ENCODE data around the gene KCNMB1.

Gene KCNMB1

DNA sequence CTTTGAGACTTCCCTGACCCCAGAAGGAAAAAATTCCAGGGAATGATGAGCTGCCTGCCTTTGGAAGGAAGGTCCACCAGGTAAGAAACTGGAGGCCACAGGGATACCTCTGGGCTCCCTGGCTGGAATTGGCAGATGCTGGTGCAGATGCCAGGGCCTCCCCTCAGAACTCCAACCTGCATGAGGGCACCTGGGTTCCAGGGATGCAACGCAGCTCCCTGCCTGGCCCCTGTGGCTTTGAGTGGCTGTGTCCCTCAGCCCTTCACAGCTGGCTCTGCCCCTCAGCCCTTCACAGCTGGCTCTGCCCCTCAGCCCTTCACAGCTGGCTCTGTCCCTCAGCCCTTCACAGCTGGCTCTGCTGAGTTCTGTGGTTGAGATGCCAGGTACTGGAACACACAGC is 13.9 kb downstream of the KCNMB1 start:
- no peak for DNase-seq

DNA sequence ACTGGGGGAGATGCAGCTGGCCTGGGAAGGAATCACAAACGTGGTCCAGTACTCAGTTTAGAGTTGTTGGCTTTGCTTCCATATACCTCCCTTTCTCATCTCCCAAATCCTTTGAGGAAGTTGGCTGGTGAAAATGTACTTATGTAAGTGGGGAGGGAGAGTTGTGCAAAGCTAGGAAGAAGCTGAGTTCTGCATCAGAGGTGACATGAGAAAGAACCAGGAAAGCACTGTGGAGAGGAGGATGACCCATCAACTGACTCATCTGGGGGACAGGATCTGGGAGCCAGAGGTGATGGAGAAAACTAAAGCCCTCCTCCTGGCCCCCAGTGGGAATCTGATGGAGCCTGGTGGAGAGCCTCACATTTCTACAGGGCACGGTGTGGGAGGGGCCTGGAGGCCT is 16.2 kb downstream of the KCNMB1 start:
- DNase-seq: no peak

DNA sequence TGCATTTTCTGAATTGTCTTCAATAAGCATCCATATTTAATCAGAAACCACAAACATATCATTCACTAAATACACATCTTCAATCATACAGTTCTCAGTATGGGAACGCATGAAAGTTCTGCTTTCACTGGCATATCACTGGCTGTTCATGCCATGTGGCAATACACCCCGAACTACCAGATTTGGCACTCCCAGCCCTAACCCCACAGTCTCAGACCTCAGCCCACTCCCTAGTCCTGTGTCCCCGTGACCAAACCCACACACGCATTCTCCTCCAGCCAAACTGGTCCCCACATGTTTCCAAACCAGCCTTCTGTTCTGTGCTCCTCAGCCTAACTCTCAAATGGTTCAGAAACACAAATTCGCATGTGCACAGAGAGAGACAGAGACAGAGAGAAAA is 20.6 kb downstream of the KCNMB1 start:
- no peak for DNase-seq

DNA sequence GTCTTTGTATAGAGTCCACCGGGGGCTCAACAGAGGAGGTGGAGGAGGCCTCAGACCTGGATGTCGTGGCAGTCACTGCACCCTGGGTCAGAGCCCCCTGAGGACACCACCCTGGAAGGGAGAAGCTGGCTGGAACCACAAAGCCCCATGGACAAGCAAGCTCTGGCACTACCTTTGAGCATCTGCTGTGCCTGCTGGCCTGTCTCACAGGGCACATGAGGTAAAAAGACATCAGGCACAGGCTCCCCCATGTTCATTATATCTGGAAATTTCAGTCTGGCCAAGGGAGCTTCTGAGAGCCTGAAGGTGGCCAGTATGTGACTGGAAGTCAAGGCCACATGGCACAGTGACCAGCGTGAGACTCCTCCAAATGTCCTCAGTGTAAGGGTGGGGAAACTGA is 22.9 kb downstream of the KCNMB1 start:
- DNase-seq: no peak

DNA sequence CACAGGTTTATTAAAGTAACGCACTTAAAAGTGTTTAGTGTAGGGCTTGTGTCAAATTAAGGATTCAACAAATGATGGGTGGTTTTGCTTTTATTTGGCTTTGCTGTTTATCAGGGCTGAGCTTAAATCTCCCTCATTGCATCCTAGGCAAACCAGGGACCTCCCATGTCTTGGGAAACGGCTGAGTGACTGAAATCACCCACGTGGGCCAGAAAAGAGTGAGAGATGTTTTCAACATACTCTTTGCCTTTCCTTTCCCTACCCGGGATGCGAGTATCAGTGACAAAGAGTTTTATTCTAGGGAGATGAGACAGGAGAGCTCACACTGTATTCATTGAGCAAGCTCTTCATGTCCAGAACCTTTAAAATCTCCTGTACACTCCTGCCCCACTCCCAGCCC is 23.3 kb downstream of the KCNMB1 start:
- no peak for DNase-seq

DNA sequence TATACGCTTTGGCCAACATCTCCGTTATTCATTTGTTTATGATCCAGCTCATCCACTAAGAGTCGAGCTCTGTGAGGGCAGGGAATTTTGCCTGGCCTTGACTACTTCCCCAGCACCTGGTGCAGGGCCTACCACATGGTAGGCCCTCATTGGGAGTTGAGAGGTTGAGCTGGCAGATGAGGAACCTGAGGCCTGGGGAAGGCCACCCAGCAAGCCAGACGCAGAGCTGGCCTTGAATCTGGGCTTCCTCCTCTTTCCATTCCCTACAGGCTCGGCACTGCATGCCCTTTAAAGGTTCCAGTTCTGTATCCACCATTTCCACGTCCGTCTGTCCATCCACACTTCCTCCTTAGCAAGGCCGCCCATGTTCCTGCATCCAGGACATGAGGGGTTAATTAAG is 24.2 kb downstream of the KCNMB1 start:
- DNase-seq: no peak

DNA sequence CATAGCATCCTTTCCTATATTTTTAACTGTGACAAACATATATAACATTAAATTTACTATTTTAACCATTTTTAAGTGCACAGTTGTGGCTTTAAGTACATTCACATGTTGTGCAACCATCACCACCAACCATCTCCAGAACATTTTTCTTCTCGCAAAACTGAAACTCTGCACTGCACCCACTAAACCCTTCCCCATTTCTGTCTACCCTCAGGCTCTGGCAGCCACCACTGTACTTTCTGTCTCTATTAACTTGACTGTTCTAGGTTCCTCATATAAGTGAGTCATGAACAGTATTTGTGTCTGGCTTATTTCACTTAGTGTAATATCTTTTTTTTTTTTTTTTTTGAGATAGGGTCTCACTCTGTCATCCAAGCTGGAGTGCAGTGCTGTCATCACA is 25.5 kb downstream of the KCNMB1 start:
- no peak for DNase-seq

DNA sequence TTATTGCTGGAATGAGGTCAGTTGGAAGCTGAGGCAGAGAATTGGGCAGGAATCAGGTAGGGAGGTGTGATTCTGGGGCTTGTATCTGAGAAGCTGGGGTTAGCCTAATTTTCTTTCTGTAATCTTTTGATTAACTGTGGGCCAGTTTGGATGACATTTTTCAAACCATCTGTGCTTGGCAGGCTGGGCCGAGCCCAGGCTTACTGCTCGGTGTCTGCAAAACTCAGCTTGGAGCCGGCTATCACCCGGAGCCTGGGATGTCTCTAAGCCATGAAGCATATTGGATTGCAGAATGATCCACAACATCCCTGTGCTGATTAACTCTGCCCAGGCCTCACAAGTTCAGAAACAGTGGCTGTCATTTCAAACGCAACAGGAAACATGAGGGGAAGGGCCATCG is 26.5 kb downstream of the KCNMB1 start:
- no peak for DNase-seq

DNA sequence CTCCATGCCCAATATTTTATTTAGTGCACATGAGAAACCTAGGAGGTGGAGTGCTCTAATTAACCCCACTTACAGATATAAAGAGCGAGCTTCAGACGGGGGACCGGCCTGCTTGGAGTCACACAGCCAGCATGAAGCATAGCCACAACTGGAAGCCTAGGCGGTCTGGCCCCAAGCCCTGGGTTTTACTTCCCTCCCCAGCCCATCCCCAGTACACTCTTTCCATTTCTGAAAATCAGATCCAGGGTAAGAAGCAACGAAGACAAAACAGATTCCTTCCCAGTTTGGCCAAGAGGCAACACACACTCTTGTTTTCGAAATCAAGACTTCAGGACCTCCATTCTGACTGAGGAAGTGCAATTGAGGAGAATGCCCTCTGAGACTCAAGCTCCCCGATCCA is 27.1 kb downstream of the KCNMB1 start:
- no peak for DNase-seq

DNA sequence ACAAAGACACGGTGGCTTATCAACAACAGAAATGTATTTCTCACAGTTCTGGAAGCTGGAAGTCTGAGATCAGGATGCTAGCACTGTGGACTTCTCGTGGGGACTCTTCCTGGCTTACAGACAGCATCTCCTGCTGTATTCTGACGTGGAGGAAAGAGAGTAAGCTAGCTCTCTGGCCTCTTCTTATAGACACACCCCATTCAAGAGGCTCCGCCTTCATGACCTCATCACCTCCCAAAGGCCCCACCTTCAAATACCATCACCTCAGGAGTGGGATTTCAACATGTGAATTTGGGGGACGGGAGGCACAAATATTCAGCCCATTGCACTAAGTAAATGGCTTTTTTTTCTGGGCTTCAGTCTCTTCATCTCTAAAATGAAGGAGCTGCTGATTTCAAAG is 27.6 kb downstream of the KCNMB1 start:
- DNase-seq: no peak

DNA sequence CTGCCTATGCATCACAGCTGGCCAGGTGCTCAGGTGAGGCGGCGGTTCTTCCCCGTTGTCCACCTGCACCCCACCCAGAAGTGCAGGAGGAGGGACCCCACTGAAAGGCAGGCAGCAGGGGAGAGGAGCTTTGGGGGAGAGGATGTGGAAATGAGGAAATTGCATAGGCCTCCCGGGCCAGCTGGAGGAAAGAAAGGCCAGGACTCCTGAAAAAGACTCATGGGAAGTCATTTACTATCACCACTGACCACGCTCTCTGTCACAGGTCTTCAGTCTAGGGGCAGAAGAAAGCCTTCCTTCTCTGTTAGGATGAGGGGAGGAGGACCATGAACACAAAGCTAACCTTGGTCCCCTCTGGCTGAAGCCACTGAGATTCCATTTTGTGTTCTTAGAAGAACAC is 28.1 kb downstream of the KCNMB1 start:
- no peak for DNase-seq

DNA sequence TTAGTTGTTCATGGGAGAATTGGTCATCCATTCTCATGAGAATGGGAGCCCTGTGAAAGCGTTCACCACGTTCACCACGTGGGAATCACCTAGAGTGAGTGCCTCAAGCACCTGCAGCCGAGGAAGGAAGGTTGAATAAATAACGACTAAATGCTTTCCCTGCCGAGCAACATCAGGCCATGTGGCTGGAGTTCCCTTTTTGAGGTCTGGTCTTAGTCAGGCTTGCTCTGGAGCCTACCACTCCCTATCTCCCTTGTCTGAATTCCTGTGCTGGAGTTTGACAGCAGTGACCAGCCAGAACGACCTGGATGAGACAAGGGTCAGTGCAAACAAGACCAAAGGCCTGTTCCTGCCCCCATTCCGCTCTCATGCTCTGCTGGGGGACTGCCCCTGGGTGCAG is 28.5 kb downstream of the KCNMB1 start:
- no peak for DNase-seq

DNA sequence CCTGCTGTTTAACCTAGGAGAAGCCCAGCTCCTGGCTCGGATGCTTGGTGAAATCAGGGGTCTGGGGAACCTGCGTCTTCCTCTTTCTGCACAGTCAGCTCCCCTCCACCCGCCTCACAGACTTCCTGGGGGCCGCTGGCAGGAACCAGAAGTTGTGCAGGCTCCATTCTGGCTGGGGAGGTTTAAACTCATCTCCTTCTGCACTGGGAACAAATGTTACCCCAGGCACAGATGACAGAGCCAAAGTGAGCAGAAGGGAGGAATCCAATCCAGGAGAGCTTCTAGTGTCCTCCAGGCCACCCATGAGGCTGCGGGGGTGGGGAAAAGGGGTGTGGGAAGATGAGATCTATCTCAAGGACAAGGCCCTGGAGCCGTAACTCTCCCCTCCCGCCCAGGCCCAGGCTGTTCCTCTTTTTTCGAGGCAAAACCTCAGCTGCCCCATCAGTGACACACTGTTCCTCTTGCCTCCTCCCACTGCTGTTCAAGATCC is 31.2 kb downstream of the KCNMB1 start:
- no peak for DNase-seq

DNA sequence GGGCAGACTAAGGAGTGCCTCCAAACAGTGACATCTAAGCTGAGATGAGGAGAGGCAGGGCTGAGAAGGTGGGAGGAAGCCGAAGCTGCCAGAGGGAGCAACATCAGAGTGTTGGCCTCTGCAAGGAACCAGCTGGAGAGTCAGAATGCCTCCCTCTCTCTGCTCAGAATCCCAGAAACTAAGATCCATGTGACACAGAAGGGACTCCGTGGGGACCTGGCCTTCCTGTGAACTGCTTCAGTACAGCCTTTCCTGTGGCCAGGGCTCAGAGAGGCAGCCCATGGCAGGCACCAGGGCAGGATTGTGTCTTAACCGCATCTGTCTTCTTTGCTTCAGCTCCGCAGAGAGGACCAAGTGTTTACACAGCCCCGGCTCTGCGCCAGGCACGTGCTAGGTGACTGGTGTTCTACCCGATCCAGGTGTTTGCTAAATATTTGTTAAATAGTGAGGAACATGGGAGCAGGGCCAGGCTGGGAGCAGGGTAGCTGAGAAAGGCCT is 33.5 kb downstream of the KCNMB1 start:
- DNase-seq: no peak

DNA sequence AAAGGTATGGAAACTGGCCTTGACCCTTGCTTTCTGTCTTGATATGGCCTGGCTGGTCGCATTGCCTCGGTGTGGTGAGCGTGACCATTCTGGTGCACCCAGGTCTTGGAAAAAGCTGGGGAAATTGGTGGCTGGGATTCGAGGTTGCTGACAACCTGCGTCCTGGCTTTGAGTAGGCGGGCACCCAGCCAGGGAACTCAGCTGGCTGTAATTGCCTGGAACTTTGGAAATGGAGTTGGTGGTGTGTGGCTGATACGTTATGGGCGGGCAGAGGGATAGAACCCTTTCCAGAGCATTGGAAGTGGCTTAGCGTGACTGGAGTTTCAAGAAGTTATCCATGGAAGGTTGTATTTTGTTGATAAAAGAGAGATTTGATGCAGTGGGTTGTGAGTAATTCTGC is 35.2 kb downstream of the KCNMB1 start:
- no peak for DNase-seq

DNA sequence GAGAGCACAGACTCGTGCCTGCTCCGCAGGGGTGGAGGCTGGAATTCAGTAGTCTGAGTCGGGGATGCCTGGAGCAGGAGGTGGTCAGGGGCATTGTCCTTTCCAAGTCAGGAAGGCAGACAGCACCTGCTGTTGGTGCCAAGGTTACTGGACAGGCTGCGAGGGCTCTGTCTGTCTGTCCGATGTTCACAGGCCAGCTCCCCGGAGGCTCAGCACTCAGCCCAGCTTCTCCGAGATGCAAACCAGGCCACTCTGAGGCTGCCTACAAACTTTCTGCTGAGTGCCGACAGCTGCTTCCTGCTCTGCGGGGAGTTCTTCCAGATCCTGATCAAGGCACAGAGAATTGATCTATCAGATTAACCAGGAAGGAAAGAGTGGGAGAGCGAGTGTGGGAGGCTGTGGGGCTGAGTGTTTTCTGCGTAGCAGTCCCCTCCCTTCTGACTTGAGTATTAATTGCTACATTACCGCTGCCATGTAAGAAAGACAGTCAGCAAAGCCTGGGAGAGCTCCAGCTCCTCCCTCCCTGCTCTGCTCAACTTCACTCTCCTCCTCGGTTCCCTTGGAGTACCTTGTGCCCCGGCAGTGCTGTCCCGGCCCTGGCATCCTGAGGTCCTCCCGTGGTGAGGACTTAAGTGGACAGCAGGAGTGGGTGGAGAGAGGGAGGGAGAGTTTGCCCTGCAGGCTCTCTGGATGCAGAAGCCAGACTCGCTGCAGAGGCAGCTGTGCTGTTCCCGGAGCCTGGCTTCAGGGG is 36.0 kb downstream of the KCNMB1 start:
- DNase-seq: no peak

DNA sequence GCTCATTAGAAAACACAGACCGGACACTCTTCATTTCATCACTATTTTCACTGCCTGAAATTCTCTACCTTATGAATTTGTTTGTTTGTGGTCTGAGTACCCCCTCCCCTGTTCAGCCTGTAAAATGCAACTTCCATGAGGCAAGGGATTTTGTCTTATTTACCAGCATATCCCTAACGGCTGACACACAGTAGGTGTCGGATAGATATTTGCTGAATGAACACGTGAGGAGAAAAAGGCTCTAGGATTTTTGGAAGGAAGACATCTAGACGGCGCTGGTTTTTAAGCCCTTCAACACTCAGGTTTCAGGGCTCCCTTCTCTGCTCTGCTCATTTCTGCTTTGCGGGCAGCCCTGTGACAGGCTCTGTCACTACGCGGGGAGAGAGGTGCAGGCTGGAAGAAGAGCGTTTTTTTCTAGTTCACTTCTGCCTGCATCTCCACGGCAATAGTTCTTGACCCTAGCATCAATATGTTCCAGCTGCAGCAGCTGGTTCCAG is 41.0 kb downstream of the KCNMB1 start:
- DNase-seq: no peak

DNA sequence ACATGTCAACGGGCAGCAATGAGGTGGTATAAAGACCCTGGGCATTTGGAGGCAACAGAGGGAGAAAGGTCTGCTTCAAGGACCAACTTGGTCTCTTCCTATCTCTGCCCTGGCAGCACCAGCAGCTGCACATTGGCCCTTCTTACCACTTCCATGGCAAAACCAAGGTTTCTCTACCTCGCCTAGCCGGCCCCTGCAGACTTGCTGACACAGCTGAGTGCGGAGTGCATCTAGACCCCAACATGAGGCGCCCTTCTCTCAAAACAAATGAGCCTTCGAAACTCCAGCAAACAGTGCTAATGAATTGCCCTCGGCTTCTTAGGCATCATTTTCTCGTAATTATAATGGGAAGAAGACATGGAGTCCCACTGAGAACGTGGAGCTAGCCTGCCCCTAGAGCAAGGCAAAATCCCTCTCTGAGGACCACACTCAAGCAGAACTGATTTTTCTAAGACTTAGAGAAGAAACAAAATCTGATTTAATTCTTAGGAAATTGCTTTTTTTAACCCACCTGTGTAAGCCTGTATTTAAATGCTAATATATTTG is 42.1 kb downstream of the KCNMB1 start:
- DNase-seq: no peak

DNA sequence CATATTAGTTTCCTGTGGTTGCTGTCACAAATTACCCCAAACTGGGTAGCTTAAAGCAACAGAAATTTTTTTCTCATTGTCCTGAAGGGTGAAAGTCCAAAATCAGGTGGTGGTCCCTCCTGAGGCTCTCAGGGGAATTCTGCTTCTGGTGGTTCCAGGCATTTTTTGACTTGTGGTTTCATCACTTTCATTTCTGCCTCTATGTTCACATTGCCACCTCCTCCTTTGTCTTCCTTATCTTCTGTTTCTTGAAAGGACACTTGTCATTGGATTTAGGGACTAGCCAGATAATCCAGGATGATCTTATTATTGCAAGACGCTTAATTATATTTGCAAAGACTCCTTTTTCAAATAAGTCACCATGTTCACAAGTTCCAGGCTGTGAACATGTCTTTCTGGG is 43.2 kb downstream of the KCNMB1 start:
- DNase-seq: no peak

DNA sequence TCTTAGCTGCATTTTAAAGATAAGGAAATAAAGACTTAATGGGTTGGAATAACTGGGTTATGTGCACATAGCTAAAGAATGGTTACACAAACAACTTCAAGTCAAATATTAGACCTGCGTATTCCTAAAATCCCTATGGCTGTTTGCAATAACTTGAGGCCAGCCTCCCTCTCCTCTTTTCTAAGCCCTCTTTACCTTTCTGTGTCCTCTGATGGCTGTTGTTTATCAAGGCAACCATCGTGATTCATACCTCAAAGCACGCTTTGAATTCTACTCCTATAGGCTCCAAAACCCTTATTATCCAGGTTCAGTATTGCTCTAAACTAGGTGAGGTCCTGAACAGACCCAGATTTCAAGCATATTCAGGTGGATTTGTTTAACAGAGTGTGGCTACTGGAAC is 46.0 kb downstream of the KCNMB1 start:
- no peak for DNase-seq

DNA sequence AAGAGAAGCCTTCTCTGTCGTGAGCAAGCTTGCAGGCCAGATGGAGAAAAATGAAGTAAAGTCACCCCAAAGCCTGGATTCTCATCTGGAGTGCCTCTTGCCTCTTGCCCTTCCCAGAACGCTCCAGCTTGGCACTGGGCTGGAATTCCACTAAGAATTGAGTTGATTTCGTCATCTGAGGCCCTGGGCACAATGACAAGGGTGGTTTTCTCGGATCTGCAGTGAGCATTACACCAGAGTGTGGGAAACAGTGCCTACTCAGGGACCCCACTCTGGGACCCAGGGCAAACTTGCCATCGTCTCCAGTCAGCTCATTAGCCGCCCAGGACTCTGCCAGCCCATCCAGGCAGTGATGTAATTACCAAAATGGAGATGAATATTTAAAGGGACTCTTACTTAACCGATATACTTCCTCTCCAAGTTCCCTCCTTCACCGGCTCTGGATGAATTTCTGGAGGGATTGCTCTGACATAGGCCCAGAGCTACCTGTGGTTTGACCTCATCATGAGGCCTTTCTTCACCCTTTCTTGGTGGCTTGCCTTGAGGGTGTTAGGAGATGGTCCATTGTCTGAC is 46.9 kb downstream of the KCNMB1 start:
- DNase-seq: no peak

DNA sequence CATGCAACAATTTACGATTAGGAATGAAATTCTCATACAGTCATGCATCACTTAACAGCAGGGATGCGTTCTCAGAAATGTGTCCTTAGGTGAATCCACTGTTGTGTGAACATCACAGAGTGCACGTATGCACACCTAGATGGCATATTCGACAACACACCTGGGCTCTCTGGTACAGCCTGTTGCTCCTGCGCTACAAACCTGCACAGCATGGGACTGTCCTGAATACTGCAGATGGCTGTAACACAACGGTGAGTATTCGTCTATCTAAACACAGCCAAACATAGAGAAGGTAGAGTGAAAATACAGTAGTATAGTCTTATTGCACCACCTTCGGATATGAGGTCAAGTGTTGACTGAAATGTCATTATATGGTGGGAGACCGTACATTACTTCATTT is 47.6 kb downstream of the KCNMB1 start:
- DNase-seq: no peak

DNA sequence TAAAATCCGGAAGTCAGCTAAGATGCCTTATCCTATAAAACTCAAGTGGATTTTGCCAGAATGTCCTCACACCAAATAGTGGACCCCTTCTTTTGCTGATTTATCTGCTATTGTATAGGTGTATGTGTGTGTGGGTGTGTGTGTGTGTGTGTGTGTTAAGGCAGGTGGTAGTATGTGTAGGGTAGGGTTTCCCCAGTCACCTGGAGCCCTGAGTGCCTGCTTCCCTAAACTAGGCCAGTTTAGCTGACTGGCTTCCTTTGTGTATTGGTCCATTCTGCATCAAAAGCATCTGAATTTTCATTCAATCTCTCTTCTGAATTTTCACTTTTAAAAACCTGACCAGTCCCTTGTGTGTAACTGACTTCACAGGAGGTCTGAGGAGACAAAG is 49.4 kb downstream of the KCNMB1 start:
- no peak for DNase-seq
